H9 (cell line): ENCODE results near the gene GPHN. TPM values are rescaled to one million over a fixed set of nuclear protein-coding genes. Genes with fewer than 3 reads are reported as not detected.

ENCODE experiments used
- DNase-seq: peaks from one replicate; pipeline ENCODE4 v3.0.0-alpha.2; 2017
- H2AFZ ChIP-seq: one replicate; pipeline ENCODE4 v1.6.1; 2013; ENCODE audit warnings: mild to moderate bottlenecking, low read length, control low read depth, moderate library complexity
- H2AK5ac ChIP-seq: 2 replicates; pipeline ENCODE4 v1.6.1; 2013; ENCODE audit warnings: low read length, control low read depth, mixed read lengths; ENCODE audit not compliant: insufficient read length
- H2BK120ac ChIP-seq: one replicate; pipeline ENCODE4 v1.6.1; 2013; ENCODE audit warnings: low read depth, mild to moderate bottlenecking, low read length, control low read depth, inconsistent platforms; ENCODE audit not compliant: poor library complexity, severe bottlenecking
- H2BK12ac ChIP-seq: 2 replicates; pipeline ENCODE4 v1.6.1; 2013; ENCODE audit warnings: low read length, control low read depth, mixed read lengths, low read depth; ENCODE audit not compliant: insufficient read length
- H2BK15ac ChIP-seq: 2 replicates; pipeline ENCODE4 v1.6.1; 2013; ENCODE audit warnings: low read depth, low read length, control low read depth
- H2BK20ac ChIP-seq: one replicate; pipeline ENCODE4 v1.6.1; 2013; ENCODE audit warnings: low read depth, mild to moderate bottlenecking, low read length, control low read depth, inconsistent platforms; ENCODE audit not compliant: poor library complexity, severe bottlenecking
- H2BK5ac ChIP-seq: 2 replicates; pipeline ENCODE4 v1.6.1; 2013; ENCODE audit warnings: low read length, control low read depth, mixed read lengths; ENCODE audit not compliant: insufficient read length
- H3K14ac ChIP-seq: 2 replicates; pipeline ENCODE4 v1.6.1; 2013; ENCODE audit warnings: low read length, control low read depth; ENCODE audit not compliant: insufficient read depth
- H3K18ac ChIP-seq: 2 replicates; pipeline ENCODE4 v1.6.1; 2013; ENCODE audit warnings: low read depth, mild to moderate bottlenecking, mixed read lengths, low read length, control low read depth; ENCODE audit not compliant: insufficient read length
- H3K23ac ChIP-seq: 2 replicates; pipeline ENCODE4 v1.6.1; 2013; ENCODE audit warnings: low read length, control low read depth, mixed read lengths, low read depth; ENCODE audit not compliant: insufficient read length
- H3K23me2 ChIP-seq: 2 replicates; pipeline ENCODE4 v1.6.1; 2013; ENCODE audit warnings: low read depth, mild to moderate bottlenecking, mixed read lengths, low read length, control low read depth; ENCODE audit not compliant: insufficient read length, poor library complexity, severe bottlenecking
- H3K27ac ChIP-seq: 2 replicates; pipeline ENCODE4 v1.5.1; 2013; ENCODE audit warnings: low read length, control low read depth, mixed read lengths, low read depth; ENCODE audit not compliant: insufficient read length
- H3K27me3 ChIP-seq: 2 replicates; pipeline ENCODE4 v1.6.1; 2013; ENCODE audit warnings: low read length, control low read depth, inconsistent platforms; ENCODE audit not compliant: insufficient read depth
- H3K4ac ChIP-seq: 2 replicates; pipeline ENCODE4 v1.6.1; 2013; ENCODE audit warnings: low read depth, mild to moderate bottlenecking, control low read depth, inconsistent platforms, low read length, moderate library complexity
- H3K4me1 ChIP-seq: 2 replicates; pipeline ENCODE4 v1.6.1; 2013; ENCODE audit warnings: low read length, control low read depth, inconsistent platforms; ENCODE audit not compliant: insufficient read depth
- H3K4me2 ChIP-seq: 2 replicates; pipeline ENCODE4 v1.6.1; 2013; ENCODE audit warnings: low read length, control low read depth, mixed read lengths; ENCODE audit not compliant: insufficient read length, insufficient read depth
- H3K56ac ChIP-seq: 2 replicates; pipeline ENCODE4 v1.6.1; 2013; ENCODE audit warnings: low read depth, mild to moderate bottlenecking, mixed read lengths, low read length, control low read depth; ENCODE audit not compliant: insufficient read length
- H3K79me1 ChIP-seq: 2 replicates; pipeline ENCODE4 v1.6.1; 2013; ENCODE audit warnings: low read depth, mild to moderate bottlenecking, moderate library complexity, low read length, control low read depth, inconsistent platforms; ENCODE audit not compliant: insufficient read depth, poor library complexity, severe bottlenecking
- H3K79me2 ChIP-seq: 2 replicates; pipeline ENCODE4 v1.6.1; 2013; ENCODE audit warnings: low read length, control low read depth, inconsistent platforms; ENCODE audit not compliant: insufficient read depth
- H3K9ac ChIP-seq: 2 replicates; pipeline ENCODE4 v1.6.1; 2013; ENCODE audit warnings: low read length, control low read depth, mixed read lengths; ENCODE audit not compliant: insufficient read length; ENCODE audit errors: extremely low read depth
- H3K9me3 ChIP-seq: one replicate; pipeline ENCODE4 v1.6.1; 2013; ENCODE audit warnings: low read depth, low read length, inconsistent platforms; ENCODE audit not compliant: control insufficient read depth
- H3T11ph ChIP-seq: one replicate; pipeline ENCODE4 v1.6.1; 2013; ENCODE audit warnings: mild to moderate bottlenecking, low read length, control low read depth, inconsistent platforms
- H4K20me1 ChIP-seq: one replicate; pipeline ENCODE4 v1.6.1; 2013; ENCODE audit not compliant: control insufficient read depth, insufficient read length, insufficient read depth
- H4K5ac ChIP-seq: 2 replicates; pipeline ENCODE4 v1.6.1; 2013; ENCODE audit warnings: low read depth, mild to moderate bottlenecking, mixed read lengths, low read length, control low read depth; ENCODE audit not compliant: insufficient read length
- H4K8ac ChIP-seq: replicated peaks from 2 replicates; pipeline ENCODE4 v1.6.1; 2013; ENCODE audit warnings: low read length, control low read depth, mixed read lengths, low read depth; ENCODE audit not compliant: insufficient read length
- H4K91ac ChIP-seq: 2 replicates; pipeline ENCODE4 v1.6.1; 2013; ENCODE audit warnings: low read depth, mild to moderate bottlenecking, moderate library complexity, mixed read lengths, low read length, control low read depth; ENCODE audit not compliant: insufficient read length
- H3K27ac Mint-ChIP-seq, 3 experiments: 2 replicates in 2 of 3; 3 replicates in 1 of 3; pipeline ENCODE4 v1.8.0; 2020 to 2021; ENCODE audit warnings: mixed read lengths in 3 of 3, mild to moderate bottlenecking in 1 of 3, moderate library complexity in 1 of 3
- H3K27me3 Mint-ChIP-seq: 2 replicates; pipeline ENCODE4 v1.8.0; 2021; ENCODE audit warnings: low read depth, mild to moderate bottlenecking, moderate library complexity, mixed read lengths
- H3K36me3 Mint-ChIP-seq, 3 experiments: 2 replicates in 2 of 3; 3 replicates in 1 of 3; pipeline ENCODE4 v1.8.0; 2020 to 2021; ENCODE audit warnings: low read depth in 3 of 3, mixed read lengths in 3 of 3; ENCODE audit not compliant: insufficient read depth in 1 of 3
- H3K4me1 Mint-ChIP-seq, 2 experiments: 2 replicates each; pipeline ENCODE4 v1.8.0; 2020; ENCODE audit warnings: mixed read lengths in 2 of 2
- H3K4me3 Mint-ChIP-seq, 2 experiments: 2 replicates in 1 of 2; 3 replicates in 1 of 2; pipeline ENCODE4 v1.8.0; 2020 to 2021; ENCODE audit warnings: mild to moderate bottlenecking in 2 of 2, mixed read lengths in 2 of 2, moderate library complexity in 1 of 2
- H3K9me3 Mint-ChIP-seq, 2 experiments: 2 replicates in 1 of 2; 3 replicates in 1 of 2; pipeline ENCODE4 v1.8.0; 2020; ENCODE audit warnings: mild to moderate bottlenecking in 2 of 2, mixed read lengths in 2 of 2, moderate library complexity in 1 of 2
- WGBS: extraction: QIAGEN DNeasy Blood & Tissue Kit; methylation state at CpG from one replicate; pipeline ENCODE4 v1.1.7; 2013; ENCODE audit warnings: missing lambda C conversion rate, low lambda C conversion rate, mixed read lengths; ENCODE audit not compliant: insufficient read length; ENCODE audit errors: extremely low coverage; 5-methylcytosine and 5-hydroxymethylcytosine counted together
- total RNA-seq: library from RNA; stranded (reverse); gene quantifications from 2 replicates; pipeline ENCODE4 v1.2.1, GENCODE V29; 2021
- TF ChIP-seq, protein P1 (sequence below): fragments of 200-600 bp; sonication (generic); conservative IDR thresholded peaks from 3 replicates; pipeline ENCODE4 v1.8.0; 2021; ENCODE audit warnings: antibody characterized with exemption, mild to moderate bottlenecking

GPHN gene
- total RNA-seq, 1 experiment from 2014 or later: 16.1 TPM

DNA sequence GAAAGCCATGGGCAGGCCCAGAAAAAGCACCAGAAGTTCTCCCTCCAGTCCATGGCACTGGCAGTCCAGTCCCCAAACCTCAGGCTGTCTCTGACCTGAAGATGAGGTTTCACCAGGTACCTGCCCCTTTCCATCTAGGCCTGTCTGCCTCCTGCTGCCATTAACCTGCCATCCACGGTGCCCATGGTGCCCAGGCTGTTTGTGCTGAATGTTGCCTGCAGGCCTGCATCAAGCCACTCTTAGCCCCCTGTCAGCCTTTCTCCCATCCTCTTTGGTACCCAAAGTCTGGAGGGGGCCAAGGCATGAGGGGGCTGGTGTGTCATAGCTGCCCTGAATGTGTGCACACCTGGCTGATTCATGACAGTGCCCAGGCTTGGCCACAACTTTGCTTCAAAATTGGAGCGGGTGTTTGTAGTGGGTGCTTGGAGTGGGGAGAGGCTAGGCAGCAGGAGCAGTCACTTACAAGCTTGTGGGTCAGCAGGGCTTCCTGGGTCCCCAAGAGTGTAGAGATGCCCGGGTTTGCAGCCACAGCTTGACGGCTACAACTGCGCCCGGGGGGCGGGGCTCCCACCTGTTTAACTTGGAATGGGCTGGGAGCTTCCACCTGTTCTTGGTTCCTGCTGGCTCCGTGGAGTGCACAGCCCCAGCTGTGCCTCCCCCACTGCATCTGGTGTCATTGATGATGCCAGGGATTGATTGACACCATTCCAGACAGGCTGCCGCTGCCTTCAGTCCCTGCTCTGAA, 88.5 kb downstream of the GPHN start:
- no peak overlapping the region for H2BK15ac ChIP-seq
- H3K79me1 ChIP-seq: no peaks in the 10 kb centered on the region
- no peak overlapping the region for H4K5ac ChIP-seq
- no peak overlapping the region for H2BK20ac ChIP-seq
- no peak overlapping the region for H3K56ac ChIP-seq
- no CpG with 5 or more reads among the region's 9 CpGs for WGBS
- no peak overlapping the region for H3K23ac ChIP-seq
- no peak overlapping the region for H2BK120ac ChIP-seq
- no peak overlapping the region for H4K8ac ChIP-seq
- Mint-ChIP-seq H3K4me3 (no peak overlapping the region), H3K27ac (no peak overlapping the region), H3K4me1 (no peaks in the 10 kb centered on the region), H3K36me3 (peaks cover 0 to 10% (median 3%) of the 10 kb centered on the region in 3 experiments; a peak in 4 of 7 replicates), H3K9me3 (peaks cover 2 to 26% of the 10 kb centered on the region in 2 experiments; a peak in 4 of 5 replicates), H3K27me3 (no peaks in the 10 kb centered on the region)
- DNase-seq: no peak
- no peaks in the 10 kb centered on the region for H3K27me3 ChIP-seq
- no peaks in the 10 kb centered on the region for H3K79me2 ChIP-seq
- H3K18ac ChIP-seq: no peak overlapping the region
- no peak overlapping the region for H3T11ph ChIP-seq
- H3K27ac ChIP-seq: no peak overlapping the region
- no peak overlapping the region for H2BK12ac ChIP-seq
- no peak overlapping the region for H2AK5ac ChIP-seq
- H3K4me1 ChIP-seq: no peaks in the 10 kb centered on the region
- TF ChIP-seq, protein P1, sequence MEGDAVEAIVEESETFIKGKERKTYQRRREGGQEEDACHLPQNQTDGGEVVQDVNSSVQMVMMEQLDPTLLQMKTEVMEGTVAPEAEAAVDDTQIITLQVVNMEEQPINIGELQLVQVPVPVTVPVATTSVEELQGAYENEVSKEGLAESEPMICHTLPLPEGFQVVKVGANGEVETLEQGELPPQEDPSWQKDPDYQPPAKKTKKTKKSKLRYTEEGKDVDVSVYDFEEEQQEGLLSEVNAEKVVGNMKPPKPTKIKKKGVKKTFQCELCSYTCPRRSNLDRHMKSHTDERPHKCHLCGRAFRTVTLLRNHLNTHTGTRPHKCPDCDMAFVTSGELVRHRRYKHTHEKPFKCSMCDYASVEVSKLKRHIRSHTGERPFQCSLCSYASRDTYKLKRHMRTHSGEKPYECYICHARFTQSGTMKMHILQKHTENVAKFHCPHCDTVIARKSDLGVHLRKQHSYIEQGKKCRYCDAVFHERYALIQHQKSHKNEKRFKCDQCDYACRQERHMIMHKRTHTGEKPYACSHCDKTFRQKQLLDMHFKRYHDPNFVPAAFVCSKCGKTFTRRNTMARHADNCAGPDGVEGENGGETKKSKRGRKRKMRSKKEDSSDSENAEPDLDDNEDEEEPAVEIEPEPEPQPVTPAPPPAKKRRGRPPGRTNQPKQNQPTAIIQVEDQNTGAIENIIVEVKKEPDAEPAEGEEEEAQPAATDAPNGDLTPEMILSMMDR: no peak
- H3K23me2 ChIP-seq: no peaks in the 10 kb centered on the region
- no peak overlapping the region for H2AFZ ChIP-seq
- H4K20me1 ChIP-seq: no peaks in the 10 kb centered on the region
- no peak overlapping the region for H3K14ac ChIP-seq
- H3K9ac ChIP-seq: no peak overlapping the region
- H2BK5ac ChIP-seq: no peak overlapping the region
- H3K9me3 ChIP-seq: no peaks in the 10 kb centered on the region
- H4K91ac ChIP-seq: no peak overlapping the region
- no peak overlapping the region for H3K4me2 ChIP-seq
- H3K4ac ChIP-seq: no peak overlapping the region
